ENCODE data around the gene PATL2.
"Not testable (repeated sequence)": the region's sequence is repeated elsewhere in the genome, so short reads cannot be mapped to it uniquely, and the experiment has no call there.

PATL2 gene

DNA sequence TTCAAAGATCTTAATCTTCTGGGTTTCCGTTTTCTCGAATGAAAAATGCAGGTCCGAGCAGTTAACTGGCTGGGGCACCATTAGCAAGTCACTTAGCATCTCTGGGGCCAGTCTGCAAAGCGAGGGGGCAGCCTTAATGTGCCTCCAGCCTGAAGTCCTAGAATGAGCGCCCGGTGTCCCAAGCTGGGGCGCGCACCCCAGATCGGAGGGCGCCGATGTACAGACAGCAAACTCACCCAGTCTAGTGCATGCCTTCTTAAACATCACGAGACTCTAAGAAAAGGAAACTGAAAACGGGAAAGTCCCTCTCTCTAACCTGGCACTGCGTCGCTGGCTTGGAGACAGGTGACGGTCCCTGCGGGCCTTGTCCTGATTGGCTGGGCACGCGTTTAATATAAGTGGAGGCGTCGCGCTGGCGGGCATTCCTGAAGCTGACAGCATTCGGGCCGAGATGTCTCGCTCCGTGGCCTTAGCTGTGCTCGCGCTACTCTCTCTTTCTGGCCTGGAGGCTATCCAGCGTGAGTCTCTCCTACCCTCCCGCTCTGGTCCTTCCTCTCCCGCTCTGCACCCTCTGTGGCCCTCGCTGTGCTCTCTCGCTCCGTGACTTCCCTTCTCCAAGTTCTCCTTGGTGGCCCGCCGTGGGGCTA, at the start of gene PATL2, which contains the start of gene B2M:
PATL2 (minus strand) TSS at position 228 of the 647 bp plus-strand sequence. CDS start 34,833 bp downstream, outside the sequence.
B2M (plus strand) TSS at position 422 of the 647 bp plus-strand sequence; CDS start at position 452, 30 bp downstream.
- peak; percentile 84 to 86 for ATAC-seq

- no peak for ATAC-seq
These were observed 42.2 kb upstream of the PATL2 start for GRCh38 chr15:44753345-44753744.

DNA sequence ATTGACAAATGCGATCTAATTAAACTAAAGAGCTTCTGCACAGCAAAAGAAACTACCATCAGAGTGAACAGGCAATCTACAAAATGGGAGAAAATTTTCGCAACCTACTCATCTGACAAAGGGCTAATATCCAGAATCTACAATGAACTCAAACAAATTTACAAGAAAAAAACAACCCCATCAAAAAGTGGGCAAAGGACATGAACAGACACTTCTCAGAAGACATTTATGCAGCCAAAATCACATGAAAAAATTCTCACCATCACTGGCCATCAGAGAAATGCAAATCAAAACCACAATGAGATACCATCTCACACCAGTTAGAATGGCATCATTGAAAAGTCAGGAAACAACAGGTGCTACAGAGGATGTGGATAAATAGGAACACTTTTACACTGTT, 32.3 kb upstream of the PATL2 start:
- not testable (repeated sequence) for ATAC-seq

- not testable (repeated sequence) for ATAC-seq
These were observed 28.2 kb upstream of the PATL2 start for GRCh38 chr15:44739222-44739847.

- ATAC-seq, result no peak
These were observed 27.3 kb upstream of the PATL2 start for GRCh38 chr15:44738340-44738984.

DNA sequence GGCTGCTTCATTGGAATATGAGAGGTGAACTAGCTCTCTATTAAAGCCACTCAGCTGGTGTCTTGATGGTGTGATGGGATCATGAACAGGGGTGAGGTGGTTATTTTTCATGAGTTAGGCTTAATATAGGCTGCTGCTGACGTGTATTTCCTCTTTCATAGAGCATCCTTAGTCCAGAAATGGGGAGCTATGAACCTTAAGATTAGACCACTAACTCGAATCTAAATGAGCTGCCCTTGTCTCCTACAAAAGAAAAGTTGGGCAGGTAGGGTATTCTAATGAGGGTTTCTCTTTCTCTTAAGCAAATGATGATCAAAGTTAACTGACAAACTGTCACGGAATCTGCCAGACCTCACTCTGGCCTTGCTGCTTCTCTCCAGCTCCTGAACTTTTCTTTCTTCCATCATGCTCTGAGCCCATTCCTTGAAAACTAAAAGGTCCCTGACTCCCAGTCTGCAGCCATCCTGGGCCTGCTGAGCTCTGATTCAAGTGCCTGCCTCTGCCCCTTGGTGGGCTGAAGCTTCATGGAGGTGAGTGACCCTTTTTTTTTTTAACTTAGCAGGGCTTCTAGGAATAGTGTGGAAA, 25.1 kb upstream of the PATL2 start, which contains the start of gene TRIM69:
TRIM69 (plus strand) TSS at position 348 of the 585 bp plus-strand sequence; CDS start at position 525, 177 bp downstream.
- ATAC-seq, result peak; percentile 32 to 36

DNA sequence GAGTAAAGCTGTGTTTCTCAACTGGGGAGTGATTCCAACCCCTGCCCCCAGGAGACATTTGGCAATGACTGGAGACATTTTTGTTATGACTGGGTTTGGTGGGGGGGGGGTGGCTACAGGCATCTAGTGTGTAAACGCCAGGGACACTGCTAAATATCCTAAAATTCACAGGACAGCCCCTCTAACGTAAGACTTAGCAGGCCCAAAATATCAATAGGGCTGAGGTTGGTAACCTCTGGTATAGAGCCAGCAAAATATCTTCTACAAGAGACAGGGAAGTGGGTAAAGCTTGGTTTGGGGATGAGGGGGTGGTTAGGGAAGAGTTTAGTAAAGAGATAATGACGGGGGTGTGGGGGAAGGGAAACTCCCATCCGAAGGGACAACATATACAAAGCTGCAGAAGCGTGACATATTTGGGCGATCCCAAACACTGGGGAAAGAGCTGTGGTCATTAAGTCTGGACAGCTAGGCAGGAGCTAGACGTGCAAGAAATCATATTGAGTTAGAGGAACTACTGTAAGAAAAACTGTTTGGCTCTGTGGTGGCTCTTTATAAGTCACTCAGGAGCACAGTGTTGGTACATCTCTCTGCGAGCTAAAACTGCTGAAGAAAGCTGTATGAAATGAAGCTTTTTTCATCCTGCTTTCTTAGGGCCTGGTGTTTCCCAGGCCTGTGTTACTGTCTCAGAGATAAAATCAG, 24.5 kb upstream of the PATL2 start:
- peak; percentile 57 to 59 for ATAC-seq

DNA sequence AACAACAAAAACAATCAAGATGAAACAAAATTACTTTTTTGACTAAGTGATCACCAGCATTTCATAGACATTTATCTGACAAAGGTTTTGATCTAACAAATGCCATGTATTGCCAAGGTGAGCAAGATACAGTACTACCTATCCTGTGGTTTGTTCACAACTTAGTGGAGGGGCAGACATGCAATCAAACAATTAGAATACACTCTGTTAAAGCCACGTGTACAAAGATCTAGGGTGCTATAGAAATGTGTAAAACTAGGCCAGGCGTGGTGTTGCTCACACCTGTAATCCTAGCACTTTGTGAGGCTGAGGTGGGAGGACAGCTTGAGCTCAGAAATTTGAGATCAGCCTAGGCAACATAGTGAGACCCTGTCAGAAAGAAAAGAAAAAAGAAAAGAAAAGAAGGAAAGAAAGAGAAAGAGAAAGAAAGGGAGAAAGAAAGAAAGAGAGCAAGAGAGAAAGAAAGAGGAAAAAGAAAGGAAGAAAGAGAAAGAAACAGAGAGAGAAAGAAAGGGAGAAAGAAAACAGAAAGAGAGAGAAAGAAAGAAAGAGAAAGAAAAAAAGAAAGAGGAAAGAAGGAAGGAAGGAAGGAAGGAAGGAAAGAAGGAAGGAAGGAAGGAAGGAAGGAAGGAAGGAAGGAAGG, 23.8 kb upstream of the PATL2 start:
- ATAC-seq, result peak; percentile 24 to 25

- ATAC-seq, result peak in 1 of 2 donors; percentile 4
These were observed 18.4 kb upstream of the PATL2 start for GRCh38 chr15:44729408-44730127.

GRCh38 chr15:44728576-44729407, 17.7 kb upstream of the PATL2 start:
- peak; percentile 80 to 82 for ATAC-seq

GRCh38 chr15:44728232-44728575, 17.1 kb upstream of the PATL2 start:
- ATAC-seq, result not testable (repeated sequence)

DNA sequence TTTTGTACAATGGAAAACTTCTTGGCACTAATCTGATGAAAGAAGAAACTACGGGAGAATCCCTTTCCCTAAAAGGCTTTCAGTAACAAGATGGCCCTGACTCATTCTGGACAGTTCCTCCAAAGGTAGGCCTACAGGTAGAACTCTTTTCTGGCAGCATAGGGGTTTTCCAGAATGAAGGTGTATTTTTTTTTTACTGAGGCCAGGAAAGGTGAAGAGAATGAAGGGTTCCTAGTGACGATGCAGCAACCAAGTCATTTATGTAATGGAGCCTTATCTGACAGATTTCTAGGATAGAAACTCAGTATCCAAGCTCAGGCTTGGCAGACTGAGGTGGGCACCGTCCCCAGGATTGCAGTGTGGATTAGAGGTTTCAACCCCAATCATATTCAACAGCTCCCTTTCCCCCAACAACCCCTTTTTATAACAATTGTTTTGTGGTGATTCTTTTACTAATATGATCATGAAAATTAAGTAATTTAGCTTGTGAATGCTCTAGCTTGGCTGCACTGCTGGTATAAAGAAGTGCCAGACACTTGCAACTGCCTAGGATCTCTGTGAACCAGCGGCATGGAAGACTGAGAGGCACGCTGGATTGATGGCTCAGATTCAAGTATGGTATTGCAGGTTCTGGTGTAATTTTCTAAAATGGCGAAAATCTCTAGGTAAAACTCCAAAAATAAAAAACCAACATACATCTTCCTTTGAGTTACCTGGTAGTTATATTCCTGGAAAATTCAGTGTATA, 16.5 kb upstream of the PATL2 start:
- no peak for ATAC-seq

DNA sequence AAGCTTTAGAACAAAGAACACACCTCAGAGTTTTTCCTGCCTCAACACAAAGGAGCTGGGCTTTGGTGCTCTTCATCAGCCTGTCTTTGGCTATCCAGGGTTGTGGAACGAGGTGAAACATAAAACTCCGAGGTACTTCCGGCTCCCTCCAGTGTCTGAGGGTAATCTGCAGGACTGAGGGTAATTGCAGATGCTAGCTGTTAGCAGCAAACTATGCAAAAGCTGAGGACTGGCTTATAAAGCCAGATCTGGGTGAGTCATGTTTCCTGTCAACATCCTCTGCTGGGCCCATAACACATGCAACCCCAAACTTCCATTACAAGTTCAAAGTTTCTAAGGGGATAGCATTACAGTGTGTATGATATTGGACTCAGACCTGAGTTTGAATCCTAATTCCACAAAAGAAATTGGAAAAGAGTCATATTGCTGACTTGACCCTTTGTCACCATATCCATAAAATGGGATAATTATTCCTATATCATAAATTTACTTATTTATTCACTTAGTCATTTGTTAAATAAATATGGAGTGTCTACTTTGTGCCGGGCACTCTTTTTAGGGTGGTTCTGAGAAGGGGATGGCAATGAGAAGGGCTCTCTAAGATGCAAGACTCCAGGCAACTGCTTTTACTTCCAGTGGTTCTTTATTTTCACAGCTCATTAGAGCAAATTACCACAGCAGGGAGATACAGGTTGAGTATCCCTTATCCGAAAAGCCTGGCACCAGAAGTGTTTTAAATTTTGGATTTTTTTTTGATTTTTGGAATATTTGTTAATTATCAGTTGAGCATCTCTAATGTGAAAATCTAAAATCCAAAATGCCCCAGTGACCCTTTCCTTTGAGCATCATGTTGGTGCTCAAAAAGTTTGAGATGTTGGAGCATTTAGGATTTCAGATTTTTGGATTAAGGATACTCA, 15.7 kb upstream of the PATL2 start:
- ATAC-seq, result peak; percentile 51 to 52

DNA sequence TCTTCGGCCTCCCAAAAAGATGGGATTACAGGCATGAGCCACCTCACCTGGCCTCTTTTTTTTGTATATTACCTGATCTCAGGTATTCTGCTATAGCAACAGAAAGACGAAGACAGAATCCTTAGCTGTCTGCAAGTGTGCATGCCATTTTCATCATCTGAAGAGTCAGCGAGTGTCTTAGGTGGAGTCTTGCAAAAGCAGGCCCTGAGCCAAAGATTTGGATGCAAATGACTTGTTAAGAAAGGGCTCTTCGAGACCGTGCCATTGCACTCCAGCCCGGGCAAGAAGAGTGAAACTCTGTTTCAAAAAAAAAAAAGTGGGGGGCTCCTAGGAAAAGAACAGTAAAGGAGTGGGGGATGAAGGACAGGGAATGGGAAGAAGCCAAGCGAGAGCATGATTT, 15.0 kb upstream of the PATL2 start:
- ATAC-seq, result no peak

GRCh38 chr15:44722011-44722410, 10.9 kb upstream of the PATL2 start:
- ATAC-seq, result no peak

DNA sequence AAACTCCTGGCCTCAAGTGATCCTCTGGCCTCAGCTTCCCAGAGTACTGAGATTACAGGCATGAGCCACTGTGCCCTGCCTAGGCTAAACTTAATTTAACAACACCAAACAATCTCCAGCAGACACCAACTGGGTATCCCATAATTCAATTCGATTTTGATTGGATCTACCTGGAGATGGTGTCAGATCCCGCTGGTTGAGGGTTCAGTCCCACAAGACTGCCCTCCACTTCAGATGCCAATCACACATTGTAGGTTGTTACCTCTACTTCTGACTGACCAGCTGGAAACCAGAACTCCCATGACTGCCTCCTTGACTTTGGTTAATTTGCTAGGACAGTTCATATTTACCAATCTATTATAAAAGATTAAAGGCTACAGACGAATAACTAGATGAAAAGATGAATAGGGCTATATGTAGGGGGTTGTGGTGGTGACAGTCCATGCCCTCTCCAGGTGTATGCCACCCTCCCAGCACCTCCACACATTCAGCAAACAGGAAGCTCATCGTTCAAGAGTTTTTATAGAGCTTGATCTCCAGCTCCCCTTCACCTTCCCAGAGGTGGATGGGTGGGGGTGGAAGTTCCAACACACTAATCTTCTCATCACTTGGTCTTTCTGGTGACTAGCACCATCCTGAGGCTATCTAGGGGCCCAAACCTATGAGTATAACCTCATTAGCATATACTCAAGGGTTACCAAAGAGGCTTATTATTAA, 9.5 kb upstream of the PATL2 start:
- ATAC-seq, result no peak

GRCh38 chr15:44720000-44720435, 8.9 kb upstream of the PATL2 start:
- ATAC-seq, result not testable (repeated sequence)
